ENCODE results near the gene VPS54.

Gene VPS54

DNA sequence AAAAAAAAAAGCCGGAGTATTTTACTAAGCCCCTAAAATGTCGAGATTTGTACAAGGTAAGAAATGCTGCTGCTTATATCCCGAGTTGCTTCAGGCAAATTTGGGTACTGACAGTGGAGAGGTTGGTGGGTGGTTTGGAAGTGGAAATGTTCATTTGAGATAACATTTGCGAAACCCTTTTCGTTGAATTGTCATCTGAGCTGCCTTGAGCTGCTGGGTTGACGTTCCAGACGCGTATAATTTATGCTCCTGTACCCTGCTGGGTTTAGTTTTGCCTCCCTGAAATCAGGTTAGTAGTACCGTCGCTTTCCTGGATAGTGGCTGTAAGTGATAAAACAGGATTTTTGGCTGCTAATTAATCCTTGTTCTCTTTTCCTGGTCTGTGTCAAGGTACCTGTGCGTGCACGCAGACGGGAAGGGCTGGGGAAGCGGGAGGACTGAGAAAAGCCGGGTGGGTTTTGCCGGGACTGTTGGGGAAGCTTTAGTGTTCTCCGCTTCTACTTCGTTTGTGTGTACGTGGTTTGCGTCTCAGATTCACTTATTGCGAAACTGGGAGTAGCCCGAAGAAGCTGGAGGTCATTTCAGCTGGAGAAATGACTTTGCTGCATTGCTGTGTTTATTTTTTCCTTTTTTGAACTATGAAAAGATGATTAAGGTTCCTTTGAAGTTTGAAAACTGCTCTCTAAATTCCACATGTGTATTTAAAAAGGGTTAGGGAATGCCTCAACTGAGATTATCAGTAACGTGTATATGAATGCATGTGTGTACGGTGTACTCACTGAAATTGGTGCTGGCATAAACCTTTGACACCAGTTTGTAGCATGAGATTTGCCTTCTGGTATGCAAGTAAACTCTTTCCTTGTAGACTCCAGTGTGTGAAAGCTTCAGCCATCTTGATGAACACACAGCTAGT lies 176.8 kb downstream of the VPS54 start:
- no peaks in the 10 kb centered on the region for H3K27me3 ChIP-seq (ENCODE audit: control insufficient read depth, insufficient read depth, low read length)
- H3K36me3 ChIP-seq (ENCODE audit: control insufficient read depth, insufficient read depth, low read length), result no peaks in the 10 kb centered on the region
- peaks cover 6% of the 10 kb centered on the region for H3K4me1 ChIP-seq (ENCODE audit: control insufficient read depth, insufficient read depth, low read length)
- no peaks in the 10 kb centered on the region for H3K9me3 ChIP-seq (ENCODE audit: control insufficient read depth, insufficient read depth, low read length)
- H3K9ac ChIP-seq (ENCODE audit: low read depth, low read length), result peak overlapping the region; percentile 97
- H3K4me3 ChIP-seq (ENCODE audit: low read depth, low read length), result peak overlapping the region; percentile 95
